Bronchial epithelial cell (primary cell): ENCODE results near the gene SERPINI1. TPM values are rescaled to one million over a fixed set of nuclear protein-coding genes. Genes with fewer than 3 reads are reported as not detected.

ENCODE experiments used
- DNase-seq: peaks from one replicate; pipeline ENCODE4 v3.0.0-alpha.2; 2010; ENCODE audit warnings: low read depth
- FAIRE-seq: peaks from 2 replicates; lab custom pipeline; 2011; peaks lifted over from hg19 to GRCh38; lab: Jason Lieb, UNC
- H3K27me3 ChIP-seq: 2 replicates; pipeline ENCODE4 v1.5.1; 2011; ENCODE audit warnings: low read length; ENCODE audit not compliant: control insufficient read depth, insufficient read depth
- H3K36me3 ChIP-seq: 2 replicates; pipeline ENCODE4 v1.5.1; 2011; ENCODE audit warnings: low read length; ENCODE audit not compliant: control insufficient read depth, insufficient read depth
- H3K4me3 ChIP-seq: 2 replicates; pipeline ENCODE4 v1.5.1; 2011; ENCODE audit warnings: mild to moderate bottlenecking, low read depth, low read length, control low read depth
- CTCF ChIP-seq: IDR thresholded peaks from 2 replicates; pipeline ENCODE4 v1.5.1; 2011; ENCODE audit warnings: mild to moderate bottlenecking, moderate library complexity, low read length, control low read depth, inconsistent platforms; ENCODE audit not compliant: insufficient read depth, severe bottlenecking
- total RNA-seq: library from RNA; depleted of rRNA; stranded (reverse); fragments of >200 nt; gene quantifications from 2 replicates; pipeline ENCODE4 v1.2.1, GENCODE V29; 2014

SERPINI1 gene
- total RNA-seq, 1 donor from 2014 or later: 1.8 TPM

GRCh38 chr3:167761302-167761701 is 25.8 kb downstream of the SERPINI1 start:
- H3K27me3 ChIP-seq: no peaks in the 10 kb centered on the region
- DNase-seq (peak; percentile 9), FAIRE-seq (no peak)
- H3K4me3 ChIP-seq: no peak overlapping the region
- H3K36me3 ChIP-seq: no peaks in the 10 kb centered on the region
- TF ChIP-seq CTCF: no peak

- H3K4me3 ChIP-seq: no peak overlapping the region
- no peaks in the 10 kb centered on the region for H3K36me3 ChIP-seq
- DNase-seq: no peak
- no peak for TF ChIP-seq CTCF
- no peak for FAIRE-seq
- no peaks in the 10 kb centered on the region for H3K27me3 ChIP-seq
Observed at GRCh38 chr3:167762296-167762695, 26.8 kb downstream of the SERPINI1 start.

DNA sequence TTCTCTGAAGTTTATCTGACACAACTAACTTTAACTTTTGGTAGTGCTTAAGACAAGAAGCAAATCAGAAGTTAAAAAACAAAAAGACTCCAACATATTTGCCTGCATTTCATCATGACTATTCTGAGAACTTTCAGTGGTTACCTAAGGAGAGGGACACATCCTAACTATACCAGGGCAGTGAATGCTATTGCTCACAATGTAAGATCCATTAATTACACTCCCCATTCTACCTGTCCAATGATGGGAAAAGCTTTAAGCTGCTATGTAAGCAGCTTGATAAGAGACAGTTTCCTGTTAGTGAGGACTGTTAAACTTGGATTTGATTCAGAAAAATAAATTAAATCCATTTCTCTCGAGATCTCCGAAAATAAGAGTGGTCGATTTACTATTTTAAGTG is 37.5 kb downstream of the SERPINI1 start:
- TF ChIP-seq CTCF: no peak
- no peak for DNase-seq
- no peak for FAIRE-seq
- Histone ChIP-seq H3K36me3 (no peaks in the 10 kb centered on the region), H3K4me3 (no peak overlapping the region), H3K27me3 (no peaks in the 10 kb centered on the region)

DNA sequence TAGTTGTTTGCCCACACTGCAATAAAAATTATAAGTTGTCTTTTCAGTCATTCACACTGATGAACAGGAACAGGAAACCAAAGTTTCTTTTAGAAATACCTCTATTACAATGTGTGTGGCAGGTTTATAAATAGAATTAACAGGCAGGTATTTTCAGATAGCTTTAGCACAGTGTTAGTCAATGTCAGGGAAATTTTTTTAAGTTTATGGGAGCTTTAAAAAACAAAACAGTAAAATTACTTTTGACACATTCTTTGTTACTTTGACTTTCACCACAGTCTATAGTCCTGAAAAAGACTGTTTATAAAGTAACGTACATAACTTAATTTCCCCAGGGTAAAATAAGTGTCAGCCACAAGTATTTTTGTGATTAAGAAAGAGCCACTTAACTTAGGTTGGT is 38.1 kb downstream of the SERPINI1 start:
- no peak for FAIRE-seq

DNA sequence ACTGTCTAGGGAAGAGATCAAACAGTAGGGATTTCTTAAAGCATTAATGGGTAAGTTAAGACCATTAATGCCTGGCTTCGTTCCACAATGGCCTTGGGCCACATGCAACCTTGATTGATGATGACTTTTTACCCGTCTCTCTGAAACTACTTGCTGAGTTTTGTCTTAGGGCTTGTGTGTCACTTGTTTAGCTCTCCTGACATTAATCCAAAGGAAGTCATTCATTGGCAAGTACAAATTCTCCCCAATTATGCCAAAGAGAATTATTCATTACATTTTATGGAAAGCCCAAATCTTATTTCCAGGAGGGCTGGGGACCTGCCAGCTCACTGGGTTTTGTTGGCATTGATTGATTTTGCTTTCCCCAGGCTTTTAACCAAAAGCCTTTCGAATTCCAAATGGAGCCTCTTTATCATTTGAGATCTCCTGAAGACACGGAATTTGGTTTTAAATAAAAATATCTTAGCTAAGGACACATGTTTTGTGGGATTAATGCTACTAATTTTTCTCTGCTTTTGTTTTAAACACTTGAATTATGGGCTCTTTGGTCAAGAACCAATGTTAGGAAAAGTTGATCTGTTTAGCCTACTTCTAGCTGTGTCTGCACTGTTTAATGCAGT is 40.7 kb downstream of the SERPINI1 start:
- TF ChIP-seq CTCF: no peak
- no peaks in the 10 kb centered on the region for H3K36me3 ChIP-seq
- H3K4me3 ChIP-seq: no peak overlapping the region
- no peaks in the 10 kb centered on the region for H3K27me3 ChIP-seq
- DNase-seq (no peak), FAIRE-seq (no peak)

More for the DNA sequence above, 38.1 kb downstream of the SERPINI1 start:
- Histone ChIP-seq H3K36me3 (no peaks in the 10 kb centered on the region), H3K4me3 (no peak overlapping the region), H3K27me3 (no peaks in the 10 kb centered on the region)
- no peak for TF ChIP-seq CTCF
- no peak for DNase-seq

GRCh38 chr3:167777356-167777755 is 41.8 kb downstream of the SERPINI1 start:
- Histone ChIP-seq H3K4me3 (no peak overlapping the region), H3K27me3 (no peaks in the 10 kb centered on the region), H3K36me3 (no peaks in the 10 kb centered on the region)
- DNase-seq (no peak), FAIRE-seq (no peak)
- no peak for TF ChIP-seq CTCF
